NCI-H345 treated with DMSO at 0.1 percent for 48 hours (cell line): ENCODE results near the gene CSK.
A peak's percentile ranks its signal among the peaks of the same experiment; 100 is the strongest.
"Not testable (repeated sequence)": the region's sequence is repeated elsewhere in the genome, so short reads cannot be mapped to it uniquely, and the experiment has no call there.

Experiments used
- DNase-seq: peaks from one replicate; lab custom pipeline; 2025; ENCODE audit not compliant: unreplicated experiment; lab: John Stamatoyannopoulos, UW

The CSK gene

GRCh38 chr15:74781431-74782258 lies at the start of gene CSK:
TSS of gene CSK (plus strand) at chr15:74782080. CDS start at chr15:74798298, 16,218 bp downstream.
- DNase-seq, result peak; percentile 2

- no peak for DNase-seq
Measured at GRCh38 chr15:74732846-74733245, 49.0 kb upstream of the CSK start.

- no peak for DNase-seq
Measured at GRCh38 chr15:74733269-74733668, 48.6 kb upstream of the CSK start.

- no peak for DNase-seq
Measured at GRCh38 chr15:74735305-74735704, 46.6 kb upstream of the CSK start.

- not testable (repeated sequence) for DNase-seq
Measured at GRCh38 chr15:74738239-74738638, 43.6 kb upstream of the CSK start.

DNA sequence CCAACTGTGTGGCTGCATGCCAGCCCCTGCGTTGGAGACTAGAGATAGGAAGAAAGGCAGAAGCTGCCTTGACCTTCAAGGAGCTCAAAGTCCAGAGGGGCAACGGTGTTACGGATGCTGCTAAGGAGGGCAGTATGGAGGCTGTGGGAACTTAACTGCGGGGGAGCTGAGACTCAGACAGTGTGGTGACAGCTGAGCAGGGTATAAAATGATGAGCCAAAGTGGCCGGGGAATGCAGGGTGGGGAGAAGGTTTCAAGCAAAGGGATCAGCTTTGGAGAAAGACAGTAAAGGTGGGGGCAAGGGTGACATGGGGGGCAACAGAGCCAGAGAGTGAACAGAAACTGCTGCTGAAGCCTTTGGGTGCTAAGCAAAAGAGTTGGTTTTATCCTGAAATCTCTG lies 39.5 kb upstream of the CSK start:
- DNase-seq, result no peak

DNA sequence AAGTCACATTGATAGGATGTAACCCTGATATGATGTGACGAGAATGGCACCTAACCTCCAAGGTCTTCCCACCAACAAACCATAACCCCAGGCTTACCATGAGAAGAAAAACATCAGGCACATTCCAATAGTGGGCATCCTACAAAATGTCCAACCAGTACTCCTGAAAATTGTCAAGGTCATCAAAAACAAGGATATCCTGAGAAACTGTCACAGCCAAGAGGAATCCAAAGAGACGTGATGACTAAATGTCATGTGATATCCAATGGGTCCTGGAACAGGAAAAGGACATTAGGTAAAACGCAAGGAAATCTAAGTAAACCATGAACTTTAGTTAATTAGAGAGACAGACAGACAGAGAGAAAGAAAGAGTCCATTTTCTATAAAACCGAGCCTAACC lies 35.5 kb upstream of the CSK start:
- no peak for DNase-seq

GRCh38 chr15:74748322-74748946 lies 33.4 kb upstream of the CSK start, which contains the start of gene CYP1A2:
TSS of gene CYP1A2 (plus strand) at chr15:74748845. CDS start at chr15:74749739, 894 bp downstream.
- no peak for DNase-seq

GRCh38 chr15:74749832-74750231 lies 32.0 kb upstream of the CSK start:
- no peak for DNase-seq

GRCh38 chr15:74750751-74751150 lies 31.1 kb upstream of the CSK start:
- DNase-seq, result no peak

DNA sequence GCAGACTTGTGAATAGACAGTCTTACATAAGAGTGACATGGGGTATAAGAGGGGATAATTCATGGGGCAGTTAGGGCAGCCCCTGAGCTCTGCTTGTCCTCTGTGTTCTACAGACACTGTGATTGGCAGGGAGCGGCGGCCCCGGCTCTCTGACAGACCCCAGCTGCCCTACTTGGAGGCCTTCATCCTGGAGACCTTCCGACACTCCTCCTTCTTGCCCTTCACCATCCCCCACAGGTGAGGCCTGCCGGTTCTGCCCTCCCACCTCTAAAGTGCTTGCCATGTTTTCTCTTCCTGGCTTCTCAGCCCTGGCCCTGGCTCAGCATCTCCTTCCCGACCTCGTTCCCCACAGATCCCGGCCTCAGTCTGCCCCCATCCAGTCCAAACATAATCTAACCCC lies 29.9 kb upstream of the CSK start:
- no peak for DNase-seq

DNA sequence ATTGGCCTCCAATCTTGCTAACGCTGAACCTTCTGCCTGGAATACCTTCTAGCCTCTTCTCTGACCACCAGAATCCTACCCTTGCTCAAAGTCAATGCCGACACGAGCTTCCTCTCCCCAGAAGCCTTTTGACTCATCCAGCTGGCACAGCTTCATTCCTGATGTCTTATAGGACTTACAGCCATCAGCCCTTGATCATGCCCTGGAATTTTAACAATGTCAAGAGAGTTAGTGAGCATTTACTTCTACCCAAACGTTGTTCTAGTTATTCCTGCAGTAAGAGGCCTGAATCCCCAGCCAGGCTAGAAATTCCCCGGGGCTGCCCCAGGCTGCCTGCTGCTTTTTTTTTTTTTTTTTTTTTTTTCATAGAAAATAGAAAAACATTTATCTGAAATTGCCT lies 29.3 kb upstream of the CSK start:
- DNase-seq, result no peak

DNA sequence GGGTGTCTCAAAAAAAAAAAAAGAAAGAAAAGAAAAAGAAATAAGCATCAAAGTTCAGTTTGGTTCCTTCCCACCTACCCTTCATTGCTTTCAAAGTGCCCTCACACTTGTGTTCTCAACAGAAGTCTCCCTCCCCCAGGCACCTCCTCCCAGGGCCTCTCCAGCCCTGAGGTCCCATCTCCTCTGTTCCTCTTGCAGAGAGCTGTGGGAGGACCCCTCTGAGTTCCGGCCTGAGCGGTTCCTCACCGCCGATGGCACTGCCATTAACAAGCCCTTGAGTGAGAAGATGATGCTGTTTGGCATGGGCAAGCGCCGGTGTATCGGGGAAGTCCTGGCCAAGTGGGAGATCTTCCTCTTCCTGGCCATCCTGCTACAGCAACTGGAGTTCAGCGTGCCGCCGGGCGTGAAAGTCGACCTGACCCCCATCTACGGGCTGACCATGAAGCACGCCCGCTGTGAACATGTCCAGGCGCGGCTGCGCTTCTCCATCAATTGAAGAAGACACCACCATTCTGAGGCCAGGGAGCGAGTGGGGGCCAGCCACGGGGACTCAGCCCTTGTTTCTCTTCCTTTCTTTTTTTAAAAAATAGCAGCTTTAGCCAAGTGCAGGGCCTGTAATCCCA lies 27.2 kb upstream of the CSK start:
- DNase-seq, result no peak

DNA sequence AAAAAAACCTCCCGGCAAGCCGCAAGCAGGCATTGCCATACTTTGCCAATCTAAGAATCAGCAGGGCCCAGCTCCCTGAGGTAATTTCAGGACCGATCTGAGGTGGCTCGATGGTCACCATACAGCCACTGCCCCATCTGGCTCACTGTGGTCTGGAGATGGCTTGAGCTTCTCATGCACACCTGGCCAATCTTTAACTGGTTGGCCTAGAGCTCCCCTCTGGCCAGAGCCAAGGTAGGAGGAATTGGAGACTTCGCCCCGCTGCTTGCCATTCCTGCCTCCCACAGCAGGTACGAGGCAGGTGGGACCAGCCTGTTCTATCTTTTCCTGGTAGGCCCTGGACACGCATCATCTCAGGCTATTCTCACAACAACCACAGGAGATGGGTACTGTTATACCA lies 23.1 kb upstream of the CSK start:
- DNase-seq, result no peak

GRCh38 chr15:74762791-74763150 lies 19.1 kb upstream of the CSK start:
- no peak for DNase-seq

DNA sequence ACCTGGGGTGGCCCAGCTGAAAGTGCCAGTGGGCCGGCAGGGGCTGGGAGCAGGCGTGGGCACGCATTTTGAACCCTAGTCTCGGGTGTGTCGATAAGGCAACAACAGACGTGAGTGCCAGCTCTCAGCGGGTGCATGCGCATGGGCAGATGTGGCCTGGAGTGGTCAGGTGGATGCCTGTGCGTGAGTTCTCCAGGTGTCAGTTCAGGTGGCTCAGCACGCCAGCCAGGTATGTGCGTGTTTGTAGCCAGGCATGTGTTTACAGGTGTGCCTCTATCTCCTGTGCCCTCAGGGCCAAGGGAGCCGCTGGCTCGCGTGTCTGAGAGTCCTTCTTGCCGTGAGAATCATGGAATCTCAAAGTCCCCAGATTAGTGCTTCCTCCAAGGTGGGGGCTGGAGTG lies 18.5 kb upstream of the CSK start:
- DNase-seq, result peak; percentile 63

DNA sequence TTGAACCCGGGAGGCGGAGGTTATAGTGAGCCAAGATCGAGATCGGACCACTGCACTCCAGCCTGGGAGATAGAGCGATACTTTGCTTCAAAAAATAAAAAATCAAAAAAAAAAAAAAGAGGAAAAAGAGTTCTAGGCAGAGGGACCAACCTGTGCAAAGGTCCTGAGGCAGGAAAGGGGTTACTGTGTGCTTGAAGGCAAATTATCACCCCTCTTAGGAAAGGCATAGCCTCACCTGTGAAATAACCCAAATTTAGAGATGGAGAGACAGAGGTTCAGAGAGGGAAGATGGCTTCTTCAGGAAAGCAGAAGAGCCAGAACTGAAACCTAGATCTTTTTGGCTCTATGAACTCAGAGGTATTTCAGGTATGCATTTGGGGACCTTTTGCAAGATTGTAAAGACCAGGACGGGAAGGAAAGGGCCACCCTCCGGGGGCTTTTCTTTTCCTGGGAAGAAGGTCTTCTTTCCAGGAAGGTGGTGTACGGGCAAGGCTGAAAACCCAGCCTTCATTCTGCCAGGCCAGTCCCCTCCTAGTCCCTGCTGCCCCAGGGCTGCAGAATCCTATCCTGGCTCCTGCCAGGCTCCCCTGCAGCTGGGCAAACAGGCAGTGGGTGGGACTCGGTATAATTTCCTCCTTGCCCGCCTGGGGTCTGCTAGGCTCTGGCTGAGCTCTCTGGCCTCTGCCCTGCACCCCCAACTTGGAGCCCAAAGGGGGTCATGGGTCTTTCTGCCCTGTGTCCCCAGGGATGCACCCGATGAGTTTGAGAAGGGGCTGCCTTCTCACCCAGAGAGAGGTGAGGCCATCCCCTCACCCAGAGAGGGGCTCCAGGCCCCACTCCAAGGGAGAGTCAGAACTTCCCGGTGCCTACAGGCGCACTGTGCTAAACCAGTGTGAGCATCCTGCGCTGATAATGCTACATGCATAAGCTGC lies 14.4 kb upstream of the CSK start:
- no peak for DNase-seq

- peak; percentile 11 for DNase-seq
Measured at GRCh38 chr15:74768099-74768770, 13.6 kb upstream of the CSK start.

- DNase-seq, result peak; percentile 43
Measured at GRCh38 chr15:74768771-74769342, 13.0 kb upstream of the CSK start.

DNA sequence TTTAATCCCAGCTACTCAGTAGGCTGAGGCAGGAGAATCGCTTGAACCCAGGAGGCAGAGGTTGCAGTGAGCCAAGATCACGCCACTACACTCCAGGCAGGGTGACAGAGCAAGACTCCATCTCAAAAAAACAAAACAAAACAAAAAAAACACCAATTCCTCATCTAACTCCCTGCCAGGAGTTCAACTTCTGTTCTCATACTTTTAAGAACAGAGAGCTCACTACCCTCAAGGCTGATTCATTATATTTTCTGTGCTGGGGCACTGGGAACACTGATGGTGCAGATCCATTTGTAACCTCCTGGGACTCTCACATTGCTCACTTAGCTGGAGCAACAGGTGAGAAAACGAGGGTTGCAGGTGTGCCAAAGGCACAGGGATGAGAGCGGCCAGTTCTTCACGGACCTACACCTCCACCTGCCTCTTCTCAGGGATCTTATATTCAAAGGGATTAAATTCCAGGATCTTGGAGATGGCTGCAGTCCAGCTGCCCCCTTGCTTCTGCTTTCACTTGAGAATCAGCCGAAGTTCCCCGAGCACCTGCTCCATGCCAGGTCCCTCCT lies 12.3 kb upstream of the CSK start:
- no peak for DNase-seq
